Peyer's patch (tissue), 4 donors: ENCODE measurements around the gene PURA. TPM values are rescaled to one million over a fixed set of nuclear protein-coding genes. Genes with fewer than 3 reads are reported as not detected.

Experiments used
- DNase-seq, 3 donors: peaks; one replicate each; pipeline ENCODE4 v3.0.0-alpha.2; 2017 to 2019
- H3K27ac ChIP-seq, 4 donors: fragments of 200-600 bp; sonication (generic); one replicate each; pipeline ENCODE4 v1.5.1; 2016 to 2019
- H3K27me3 ChIP-seq, 2 donors: fragments of 200-600 bp; sonication (generic); one replicate each; pipeline ENCODE4 v1.5.1; 2019
- H3K36me3 ChIP-seq, 3 donors: fragments of 200-600 bp; sonication (generic); one replicate each; pipeline ENCODE4 v1.5.1; 2016 to 2019
- H3K4me1 ChIP-seq, 4 donors: fragments of 200-600 bp; sonication (generic); one replicate each; pipeline ENCODE4 v1.5.1; 2016 to 2019
- H3K4me3 ChIP-seq, 4 donors: fragments of 200-600 bp; sonication (generic); 1 replicate in 3 of 4; 2 replicates in 1 of 4; pipeline ENCODE4 v1.5.1; 2016 to 2019; ENCODE audit warnings: mild to moderate bottlenecking in 1 of 4
- H3K9me3 ChIP-seq, 4 donors: fragments of 200-600 bp; sonication (generic); one replicate each; pipeline ENCODE4 v1.5.1; 2016 to 2019; ENCODE audit warnings: mild to moderate bottlenecking in 1 of 4
- POLR2A ChIP-seq, 2 donors: fragments of 450-650 bp; IDR thresholded peaks; one replicate each; pipeline ENCODE4 v1.5.1; 2017; ENCODE audit warnings: antibody characterized with exemption in 2 of 2, mild to moderate bottlenecking in 2 of 2, moderate library complexity in 2 of 2
- total RNA-seq, 4 donors: library from RNA; depleted of rRNA; stranded (reverse); fragments of >200 nt; gene quantifications; one replicate each; pipeline ENCODE4 v1.1.0, GENCODE V29; 2016
- TF ChIP-seq, protein P1 (sequence below), 6 experiments: fragments of 450-650 bp in 4 of 6; fragments of 200-600 bp in 2 of 6; sonication (generic) in 1 of 6; IDR thresholded peaks; one replicate each; pipeline ENCODE4 v1.5.1; 2017 to 2019; ENCODE audit warnings: antibody characterized with exemption in 6 of 6, mild to moderate bottlenecking in 3 of 6, moderate library complexity in 1 of 6

The PURA gene
- total RNA-seq, 4 donors from 2014 or later: 22.2 to 24.7 (median 22.7) TPM

DNA sequence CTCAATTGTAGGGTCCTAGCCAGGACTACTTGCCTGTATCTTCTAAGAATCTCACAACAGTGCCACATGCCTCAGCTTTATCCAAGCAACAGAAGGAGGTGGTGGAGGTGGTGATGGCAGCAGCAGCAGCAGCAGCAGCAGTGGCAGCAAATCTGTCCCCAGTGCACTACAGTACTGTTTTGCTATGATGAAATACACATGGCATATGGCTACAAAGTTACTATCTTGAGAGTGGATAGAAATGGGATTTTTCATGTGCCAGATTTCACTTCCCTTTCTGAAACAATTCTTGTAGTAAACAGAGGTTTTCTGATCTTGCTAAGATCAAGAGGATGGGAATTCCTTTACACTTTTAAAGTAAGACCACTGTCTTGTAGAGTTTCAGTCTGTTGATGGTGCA, 53.0 kb downstream of the PURA start:
- TF ChIP-seq, protein P1, sequence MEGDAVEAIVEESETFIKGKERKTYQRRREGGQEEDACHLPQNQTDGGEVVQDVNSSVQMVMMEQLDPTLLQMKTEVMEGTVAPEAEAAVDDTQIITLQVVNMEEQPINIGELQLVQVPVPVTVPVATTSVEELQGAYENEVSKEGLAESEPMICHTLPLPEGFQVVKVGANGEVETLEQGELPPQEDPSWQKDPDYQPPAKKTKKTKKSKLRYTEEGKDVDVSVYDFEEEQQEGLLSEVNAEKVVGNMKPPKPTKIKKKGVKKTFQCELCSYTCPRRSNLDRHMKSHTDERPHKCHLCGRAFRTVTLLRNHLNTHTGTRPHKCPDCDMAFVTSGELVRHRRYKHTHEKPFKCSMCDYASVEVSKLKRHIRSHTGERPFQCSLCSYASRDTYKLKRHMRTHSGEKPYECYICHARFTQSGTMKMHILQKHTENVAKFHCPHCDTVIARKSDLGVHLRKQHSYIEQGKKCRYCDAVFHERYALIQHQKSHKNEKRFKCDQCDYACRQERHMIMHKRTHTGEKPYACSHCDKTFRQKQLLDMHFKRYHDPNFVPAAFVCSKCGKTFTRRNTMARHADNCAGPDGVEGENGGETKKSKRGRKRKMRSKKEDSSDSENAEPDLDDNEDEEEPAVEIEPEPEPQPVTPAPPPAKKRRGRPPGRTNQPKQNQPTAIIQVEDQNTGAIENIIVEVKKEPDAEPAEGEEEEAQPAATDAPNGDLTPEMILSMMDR (IDR thresholded peaks at IDR 0.05): no peak
- TF ChIP-seq POLR2A (IDR thresholded peaks at IDR 0.05): no peak
- Histone ChIP-seq H3K9me3 (no peaks in the 10 kb centered on the region), H3K4me3 (no peak overlapping the region), H3K4me1 (peaks cover 0 to 18% (median 0%) of the 10 kb centered on the region in 4 donors), H3K27me3 (no peaks in the 10 kb centered on the region), H3K27ac (no peak overlapping the region), H3K36me3 (no peaks in the 10 kb centered on the region)
- no peak for DNase-seq

DNA sequence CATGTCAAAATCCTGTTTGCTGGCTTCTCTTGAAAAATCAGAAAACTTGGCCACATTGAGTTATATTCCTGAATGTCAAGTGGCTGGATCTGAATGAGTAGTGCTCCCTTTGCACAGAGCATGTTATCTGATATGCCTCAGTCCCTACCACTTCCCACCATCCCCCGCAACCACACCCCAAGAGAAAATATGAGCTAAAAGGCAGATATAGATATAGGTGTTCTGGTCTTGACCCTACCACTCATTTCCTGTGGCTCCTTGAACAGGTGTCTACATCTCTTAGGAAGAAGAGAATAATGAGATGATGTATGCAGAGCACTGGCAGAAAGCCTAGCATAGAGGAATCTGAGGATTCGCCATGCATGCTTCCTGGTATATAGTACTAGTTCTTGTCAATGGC, 54.5 kb downstream of the PURA start:
- Histone ChIP-seq H3K27me3 (no peaks in the 10 kb centered on the region), H3K36me3 (no peaks in the 10 kb centered on the region), H3K4me1 (peaks cover 0 to 18% (median 0%) of the 10 kb centered on the region in 4 donors), H3K4me3 (no peak overlapping the region), H3K27ac (no peak overlapping the region), H3K9me3 (no peaks in the 10 kb centered on the region)
- DNase-seq: no peak
- TF ChIP-seq, protein P1 (IDR thresholded peaks at IDR 0.05): no peak
- no peak for TF ChIP-seq POLR2A (IDR thresholded peaks at IDR 0.05)

DNA sequence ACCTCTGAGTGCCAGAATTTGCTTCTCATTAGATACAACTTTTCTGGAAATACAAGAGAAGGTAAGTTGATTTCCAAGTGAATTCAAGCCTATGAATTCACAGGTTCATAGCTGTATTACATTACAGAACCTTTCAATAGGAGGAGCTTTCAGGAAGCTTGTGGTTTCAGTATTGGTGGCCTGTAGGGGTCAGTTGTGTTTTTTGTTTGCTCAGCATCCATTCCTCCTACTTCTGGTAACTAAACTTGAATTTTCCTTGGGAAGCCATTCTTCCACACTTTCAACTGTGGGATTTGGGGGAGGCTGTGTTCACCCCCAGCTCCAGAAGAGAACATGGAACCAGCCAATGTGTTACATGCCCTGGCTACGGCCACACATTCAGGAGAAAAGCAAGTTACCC, 55.5 kb downstream of the PURA start:
- TF ChIP-seq, protein P1 (IDR thresholded peaks at IDR 0.05): no peak
- no peak for TF ChIP-seq POLR2A (IDR thresholded peaks at IDR 0.05)
- Histone ChIP-seq H3K27me3 (no peaks in the 10 kb centered on the region), H3K4me1 (peaks cover 0 to 16% (median 0%) of the 10 kb centered on the region in 4 donors), H3K4me3 (no peak overlapping the region), H3K9me3 (no peaks in the 10 kb centered on the region), H3K27ac (no peak overlapping the region), H3K36me3 (no peaks in the 10 kb centered on the region)
- DNase-seq: no peak

DNA sequence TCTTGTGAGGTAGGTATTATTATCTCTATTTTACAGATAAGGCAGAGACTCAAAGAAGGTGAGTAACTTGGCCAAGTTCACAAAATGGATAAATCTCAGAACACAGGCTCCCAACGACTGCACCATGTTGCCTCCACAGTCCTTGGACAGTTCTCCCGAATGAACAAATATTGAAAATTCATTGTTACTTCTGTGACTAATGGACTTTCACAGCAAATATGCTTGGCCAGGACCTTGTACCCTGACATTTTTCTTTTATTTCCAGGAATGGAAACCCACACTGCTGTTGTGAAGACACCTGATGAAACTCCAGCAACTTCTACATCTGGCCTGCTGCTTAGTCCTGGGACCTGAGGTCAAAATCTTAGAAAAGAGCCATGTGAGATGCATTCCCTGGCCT, 58.6 kb downstream of the PURA start:
- DNase-seq: no peak
- peaks cover 0 to 4% (median 0%) of the 10 kb centered on the region in 4 donors for H3K9me3 ChIP-seq
- no peaks in the 10 kb centered on the region for H3K27me3 ChIP-seq
- H3K36me3 ChIP-seq: no peaks in the 10 kb centered on the region
- no peak overlapping the region for H3K4me3 ChIP-seq
- TF ChIP-seq, protein P1 (IDR thresholded peaks at IDR 0.05): no peak
- no peak for TF ChIP-seq POLR2A (IDR thresholded peaks at IDR 0.05)
- no peak overlapping the region for H3K27ac ChIP-seq
- H3K4me1 ChIP-seq: peaks cover 0 to 12% (median 0%) of the 10 kb centered on the region in 4 donors

DNA sequence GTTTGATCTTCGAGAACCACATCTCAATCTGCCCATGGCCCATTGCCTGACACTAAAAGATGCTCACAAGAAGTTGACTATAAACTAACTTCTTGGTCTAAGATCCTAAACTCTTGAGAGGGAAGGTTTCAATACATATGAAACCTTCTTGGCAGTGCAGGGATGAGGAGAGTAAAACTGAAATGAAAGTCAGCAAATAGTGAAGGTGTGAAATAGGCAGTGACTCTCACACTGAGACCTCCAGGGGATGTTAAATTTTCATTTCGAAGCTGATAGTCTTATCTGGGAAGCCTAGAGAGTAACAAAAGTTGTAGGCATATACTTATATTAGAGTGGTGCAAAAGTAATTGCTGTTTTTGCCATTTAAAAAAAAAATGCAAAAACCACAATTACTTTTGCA, 60.1 kb downstream of the PURA start:
- peak overlapping the region in 1 of 4 donors; percentile 94 for H3K4me3 ChIP-seq
- H3K4me1 ChIP-seq: peaks cover 0 to 13% (median 0%) of the 10 kb centered on the region in 4 donors
- peak overlapping the region in 1 of 4 donors; percentile 91 for H3K27ac ChIP-seq
- peaks cover 0 to 4% (median 0%) of the 10 kb centered on the region in 4 donors for H3K9me3 ChIP-seq
- DNase-seq: no peak
- H3K36me3 ChIP-seq: no peaks in the 10 kb centered on the region
- no peaks in the 10 kb centered on the region for H3K27me3 ChIP-seq
- TF ChIP-seq, protein P1 (IDR thresholded peaks at IDR 0.05): no peak
- TF ChIP-seq POLR2A (IDR thresholded peaks at IDR 0.05): no peak
